Thymus (tissue), 11 donors: Measurements from ENCODE around the gene ZNF808. TPM values are rescaled to one million over a fixed set of nuclear protein-coding genes. Genes with fewer than 3 reads are reported as not detected.
A peak's percentile ranks its signal among the peaks of the same experiment; 100 is the strongest.
"Not testable (repeated sequence)": the region's sequence is repeated elsewhere in the genome, so short reads cannot be mapped to it uniquely, and the experiment has no call there.

ENCODE experiments used
- DNase-seq, 9 donors: peaks; one replicate each; pipeline ENCODE4 v3.0.0-alpha.2; 2013; ENCODE audit warnings: low spot score in 9 of 9, low read depth in 6 of 9, missing footprints in 1 of 9
- H3K27ac ChIP-seq, 2 donors: one replicate each; pipeline ENCODE4 v1.5.1; 2013; ENCODE audit warnings: control low read depth in 1 of 2, low read depth in 1 of 2, low read length in 1 of 2, mild to moderate bottlenecking in 1 of 2, moderate library complexity in 1 of 2
- H3K27me3 ChIP-seq, 2 donors: one replicate each; pipeline ENCODE4 v1.5.1; 2013; ENCODE audit warnings: low read length in 1 of 2; ENCODE audit not compliant: control insufficient read depth in 2 of 2, insufficient read depth in 1 of 2
- H3K36me3 ChIP-seq, 2 donors: one replicate each; pipeline ENCODE4 v1.5.1; 2013; ENCODE audit warnings: low read length in 1 of 2, mild to moderate bottlenecking in 1 of 2, moderate library complexity in 1 of 2; ENCODE audit not compliant: control insufficient read depth in 2 of 2, insufficient read depth in 2 of 2
- H3K4me1 ChIP-seq, 2 donors: one replicate each; pipeline ENCODE4 v1.5.1; 2013; ENCODE audit warnings: low read length in 2 of 2; ENCODE audit not compliant: control insufficient read depth in 2 of 2, insufficient read depth in 2 of 2
- H3K4me3 ChIP-seq, 2 donors: one replicate each; pipeline ENCODE4 v1.5.1; 2013; ENCODE audit warnings: low read length in 2 of 2, control low read depth in 1 of 2, mild to moderate bottlenecking in 1 of 2
- H3K9me3 ChIP-seq, 2 donors: one replicate each; pipeline ENCODE4 v1.5.1; 2013; ENCODE audit warnings: low read length in 1 of 2, mild to moderate bottlenecking in 1 of 2; ENCODE audit not compliant: control insufficient read depth in 2 of 2, insufficient read depth in 1 of 2
- WGBS: extraction: QIAGEN DNeasy Blood & Tissue Kit; methylation state at CpG from one replicate; pipeline ENCODE4 v1.1.7; 2013; 5-methylcytosine and 5-hydroxymethylcytosine counted together
- polyA plus RNA-seq: library from polyadenylated mRNA; stranded (reverse); fragments of 200-250 nt; gene quantifications from one replicate; pipeline ENCODE4 v1.2.3, GENCODE V29; 2013
- total RNA-seq: library from RNA; stranded (reverse); fragments of 120-200 nt; gene quantifications from one replicate; pipeline ENCODE4 v1.2.4, GENCODE V29; 2013
- donor health status: healthy.

ZNF808 gene
- total and polyA plus RNA-seq, 2 donors: 7.7 to 12.1 TPM

DNA sequence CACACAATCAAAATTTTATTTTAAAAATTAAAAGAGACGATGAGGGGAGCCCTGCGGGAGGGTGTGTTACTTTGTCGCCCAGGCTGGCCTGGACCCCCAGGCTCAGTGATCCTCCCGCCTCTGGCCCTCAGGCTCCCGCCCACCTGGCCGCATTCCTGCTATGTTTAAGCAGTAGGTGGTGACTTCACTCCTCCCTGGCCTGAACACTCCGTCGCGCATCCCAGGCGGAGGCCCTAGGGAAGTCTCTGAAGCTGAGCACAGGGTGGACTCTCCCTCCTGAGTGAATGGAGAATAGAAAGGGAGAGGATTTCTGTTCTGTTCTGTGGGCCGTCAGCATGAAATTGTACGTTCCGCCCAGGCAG lies 42.2 kb downstream of the ZNF808 start:
- Histone ChIP-seq H3K9me3 (peaks cover 2 to 21% of the 10 kb centered on the region in 2 donors), H3K27ac (peak overlapping the region in 1 of 2 donors; percentile 57), H3K36me3 (peaks cover 19 to 27% of the 10 kb centered on the region in 2 donors), H3K4me3 (peak overlapping the region; percentile 72 to 90)
- H3K27me3 ChIP-seq, H3K4me1 ChIP-seq: not testable (repeated sequence)
- WGBS: 26% methylated on average over 13 of the region's 13 CpGs
- peak in 1 of 9 donors; percentile 9 for DNase-seq

DNA sequence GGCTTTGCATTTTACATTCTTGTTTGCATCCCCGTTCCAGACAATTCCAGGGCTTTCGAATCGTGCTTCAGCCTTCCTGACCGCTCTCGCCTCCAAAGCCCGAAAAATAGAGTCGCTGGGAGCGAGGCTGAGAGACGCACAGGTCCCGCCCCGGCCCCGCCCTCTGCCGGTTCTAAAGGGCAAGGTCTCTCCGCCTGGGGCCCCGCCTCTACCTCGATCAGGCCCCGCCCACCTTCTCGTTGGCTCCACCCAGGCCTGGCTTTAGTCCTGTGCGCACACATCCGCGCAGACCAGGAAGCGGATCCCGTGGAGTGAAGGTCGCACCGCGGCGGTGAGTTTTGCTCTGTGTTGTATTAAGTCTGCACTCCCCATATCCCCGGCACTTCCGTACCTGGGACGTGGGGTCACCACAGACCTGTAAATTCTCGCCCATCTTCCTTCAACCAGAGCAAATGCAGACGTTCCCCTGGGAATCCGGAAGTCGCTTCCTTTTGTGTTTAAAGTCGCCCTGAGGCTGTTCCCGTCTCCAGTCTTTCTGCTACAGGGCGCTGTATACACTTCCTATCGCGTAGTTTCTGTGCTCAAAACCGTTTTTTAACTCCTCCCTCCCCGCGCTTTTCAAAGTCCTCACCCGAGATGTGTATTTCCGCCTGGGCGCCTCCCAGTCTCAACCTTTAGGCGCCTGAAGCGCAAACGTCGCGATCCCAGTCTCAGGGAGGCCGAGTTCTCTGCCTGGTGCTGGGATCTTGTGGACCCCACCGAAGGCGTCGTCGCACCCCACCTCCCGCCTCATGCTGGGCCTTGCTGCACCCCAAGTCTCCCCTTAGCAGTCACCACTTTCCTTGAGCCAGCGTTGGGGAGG lies 42.8 kb downstream of the ZNF808 start, which contains the start of gene ZNF701:
Gene ZNF701 (plus strand): TSS at position 288 of the 862 bp plus-strand sequence. CDS start 3,861 bp downstream, outside the sequence.
- Histone ChIP-seq H3K9me3 (peaks cover 2 to 16% of the 10 kb centered on the region in 2 donors), H3K27me3 (no peaks in the 10 kb centered on the region), H3K36me3 (peaks cover 20 to 26% of the 10 kb centered on the region in 2 donors), H3K27ac (peak within 1 kb of the TSS; percentile 93 to 97), H3K4me1 (peaks cover 3 to 6% of the 10 kb centered on the region in 2 donors), H3K4me3 (peak within 1 kb of the TSS; percentile 72 to 90)
- DNase-seq: peak; percentile 86 to 96 (median 88)
- under 1% methylated on average over 57 of the region's 57 CpGs for WGBS

DNA sequence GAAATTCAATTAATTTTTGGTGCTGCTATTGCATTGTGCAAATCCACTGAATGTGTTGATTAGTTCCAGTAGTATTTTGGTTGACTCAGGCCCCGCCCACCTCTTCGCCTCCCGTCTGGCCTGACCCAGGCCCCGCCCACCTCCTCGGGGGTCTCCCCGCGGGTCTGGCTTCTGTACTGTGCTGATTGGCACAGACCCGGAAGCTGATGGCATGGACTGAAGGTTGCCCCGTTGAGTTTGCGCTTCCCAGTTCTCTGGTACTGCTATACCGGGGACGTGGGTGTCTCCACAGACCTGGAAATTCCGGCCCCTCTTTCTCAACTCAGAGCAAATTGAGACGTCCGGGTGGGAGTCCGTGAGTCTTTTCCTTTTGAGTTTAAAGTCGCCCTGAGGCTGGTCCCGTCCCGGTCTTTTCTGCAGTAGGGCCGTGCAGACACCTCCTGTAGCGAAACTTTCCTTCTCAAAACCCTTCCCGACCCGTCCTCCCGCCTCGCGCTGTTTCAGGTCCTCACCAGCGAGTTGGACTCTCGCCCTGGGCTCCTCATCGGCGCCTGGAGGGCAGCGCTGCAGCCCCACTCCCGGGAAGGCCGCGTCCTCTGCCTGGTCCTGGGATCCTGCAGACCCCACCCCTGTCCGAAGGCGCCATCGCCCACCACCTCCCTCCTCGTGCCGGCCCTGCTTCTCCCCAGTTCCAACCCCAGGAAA lies 57.4 kb downstream of the ZNF808 start:
- H3K27ac ChIP-seq: no peak overlapping the region
- WGBS: 90% methylated on average over 39 of the region's 39 CpGs
- H3K9me3 ChIP-seq: peaks cover 14 to 25% of the 10 kb centered on the region in 2 donors
- peaks cover 35 to 68% of the 10 kb centered on the region in 2 donors for H3K36me3 ChIP-seq
- no peaks in the 10 kb centered on the region for H3K27me3 ChIP-seq
- H3K4me1 ChIP-seq: no peaks in the 10 kb centered on the region
- DNase-seq: no peak
- H3K4me3 ChIP-seq: no peak overlapping the region

DNA sequence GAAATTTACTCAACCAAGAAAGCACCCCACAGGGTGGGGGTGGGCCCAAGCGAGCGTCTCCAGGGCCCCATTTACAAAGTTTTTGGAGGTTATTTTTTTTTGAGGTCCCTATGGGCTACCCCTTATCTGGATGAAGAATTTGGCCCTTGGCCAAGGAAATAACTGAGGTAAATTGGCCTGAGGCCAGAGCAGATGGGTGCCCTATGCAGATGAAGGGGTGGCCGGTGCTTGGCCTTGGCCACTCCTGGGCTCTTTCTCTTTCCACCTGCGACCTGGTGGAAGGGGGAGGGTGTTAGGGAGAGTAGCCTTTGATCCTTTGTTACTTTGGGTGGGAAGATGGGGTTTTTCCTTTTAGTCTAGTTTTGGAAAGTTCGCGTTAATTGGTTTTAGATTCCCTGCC lies 58.1 kb downstream of the ZNF808 start:
- DNase-seq: no peak
- Histone ChIP-seq H3K9me3 (peaks cover 14 to 25% of the 10 kb centered on the region in 2 donors), H3K4me3 (no peak overlapping the region), H3K36me3 (peaks cover 32 to 65% of the 10 kb centered on the region in 2 donors), H3K27me3 (no peaks in the 10 kb centered on the region), H3K4me1 (no peaks in the 10 kb centered on the region), H3K27ac (no peak overlapping the region)
- WGBS: 98% methylated on average over 6 of the region's 6 CpGs

DNA sequence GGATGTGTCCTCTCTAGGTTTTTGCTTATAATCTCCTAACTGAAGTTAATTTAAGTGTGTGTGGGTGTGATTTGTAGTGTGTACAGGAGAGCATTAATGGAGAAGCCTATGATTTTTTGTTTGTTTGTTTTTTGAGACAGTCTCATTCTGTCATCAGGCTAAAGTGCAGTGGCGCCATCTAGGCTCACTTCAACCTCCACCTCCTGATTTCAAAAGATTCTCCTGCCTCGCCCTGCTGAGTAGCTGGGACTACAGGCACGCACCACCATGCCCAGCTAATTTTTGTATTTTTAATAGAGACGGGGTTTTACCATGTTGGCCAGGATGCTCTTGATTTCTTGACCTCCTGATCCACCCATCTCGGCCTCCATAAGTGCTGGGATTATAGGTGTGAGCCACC lies 63.3 kb downstream of the ZNF808 start:
- peaks cover 18 to 45% of the 10 kb centered on the region in 2 donors for H3K36me3 ChIP-seq

DNA sequence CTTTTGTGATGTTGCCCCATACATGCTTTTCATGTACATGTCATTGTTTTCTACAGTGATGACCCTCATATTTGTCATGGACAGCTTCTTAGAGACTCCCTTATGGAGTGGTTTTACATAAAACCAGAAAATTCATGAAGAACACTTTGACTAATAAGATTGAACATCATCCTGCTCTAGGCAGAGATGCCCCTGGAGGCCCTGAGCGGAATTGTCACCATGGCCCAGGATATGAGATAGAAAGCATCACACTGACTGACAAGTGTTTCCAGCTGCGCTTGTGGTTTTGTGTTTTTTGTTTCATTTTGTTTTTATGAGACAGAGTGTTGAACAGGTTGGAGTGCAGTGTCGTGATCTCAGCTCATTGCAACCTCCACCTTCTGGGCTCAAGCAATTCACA lies 64.8 kb downstream of the ZNF808 start:
- H3K9me3 ChIP-seq: peaks cover under 1 to 3% of the 10 kb centered on the region in 2 donors
- H3K36me3 ChIP-seq: peaks cover 24 to 37% of the 10 kb centered on the region in 2 donors
- H3K27ac ChIP-seq: no peak overlapping the region
- DNase-seq: no peak
- H3K4me1 ChIP-seq: no peaks in the 10 kb centered on the region
- no peaks in the 10 kb centered on the region for H3K27me3 ChIP-seq
- 98% methylated on average over 3 of the region's 3 CpGs for WGBS
- no peak overlapping the region for H3K4me3 ChIP-seq

More for the DNA sequence above, 63.3 kb downstream of the ZNF808 start:
- H3K27me3 ChIP-seq: no peaks in the 10 kb centered on the region
- H3K4me3 ChIP-seq: no peak overlapping the region
- no peaks in the 10 kb centered on the region for H3K4me1 ChIP-seq
- WGBS: over 99% methylated on average over 5 of the region's 5 CpGs
- peaks cover 4 to 7% of the 10 kb centered on the region in 2 donors for H3K9me3 ChIP-seq
- no peak for DNase-seq
- no peak overlapping the region for H3K27ac ChIP-seq

DNA sequence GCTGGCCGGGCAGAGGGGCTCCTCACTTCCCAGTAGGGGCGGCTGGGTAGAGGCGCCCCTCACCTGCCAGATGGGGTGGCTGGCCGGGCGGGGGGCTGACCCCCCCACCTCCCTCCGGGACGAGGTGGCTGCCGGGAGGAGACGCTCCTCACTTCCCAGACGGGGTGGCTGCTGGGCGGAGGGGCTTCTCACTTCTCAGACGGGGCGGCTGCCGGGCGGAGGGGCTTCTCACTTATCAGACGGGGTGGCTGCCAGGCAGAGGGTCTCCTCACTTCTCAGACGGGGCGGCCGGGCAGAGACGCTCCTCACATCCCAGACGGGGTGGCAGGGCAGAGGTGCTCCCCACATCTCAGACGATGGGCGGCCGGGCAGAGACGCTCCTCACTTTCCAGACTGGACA lies 66.0 kb downstream of the ZNF808 start:
- WGBS: 99% methylated on average over 25 of the region's 25 CpGs
- H3K4me1 ChIP-seq, H3K9me3 ChIP-seq, H3K27me3 ChIP-seq, H3K27ac ChIP-seq, H3K4me3 ChIP-seq, DNase-seq: not testable (repeated sequence)
- peaks cover 24 to 33% of the 10 kb centered on the region in 2 donors for H3K36me3 ChIP-seq

GRCh38 chr19:52599241-52599640 lies 71.8 kb downstream of the ZNF808 start:
- no peak for DNase-seq
- H3K27me3 ChIP-seq: no peaks in the 10 kb centered on the region
- H3K4me3 ChIP-seq: no peak overlapping the region
- H3K36me3 ChIP-seq: peaks cover 6 to 10% of the 10 kb centered on the region in 2 donors
- peaks cover 3 to 6% of the 10 kb centered on the region in 2 donors for H3K9me3 ChIP-seq
- H3K4me1 ChIP-seq: peaks cover 8 to 16% of the 10 kb centered on the region in 2 donors
- WGBS: 96% methylated on average over 3 of the region's 3 CpGs
- no peak overlapping the region for H3K27ac ChIP-seq

- Histone ChIP-seq H3K27ac (peak overlapping the region in 1 of 2 donors; percentile 31), H3K4me3 (peak overlapping the region; percentile 62 to 69), H3K4me1 (peaks cover 8 to 16% of the 10 kb centered on the region in 2 donors), H3K9me3 (peaks cover 3 to 20% of the 10 kb centered on the region in 2 donors), H3K27me3 (no peaks in the 10 kb centered on the region), H3K36me3 (peaks cover 10% of the 10 kb centered on the region in 2 donors)
- WGBS: 1% methylated on average over 15 of the region's 15 CpGs
- DNase-seq: peak in 4 of 9 donors; percentile 7 to 21 (median 14)
These were observed 73.2 kb downstream of the ZNF808 start for GRCh38 chr19:52600639-52601024.
